Loucy (cell line): Measurements from ENCODE around the gene AHCTF1.

Source experiments
- H2AFZ ChIP-seq: fragments of 200-600 bp; sonication (generic); 2 replicates; pipeline ENCODE4 v1.6.0; 2016; ENCODE audit warnings: antibody characterized with exemption, mild to moderate bottlenecking, low read length, moderate library complexity
- H3F3A ChIP-seq: fragments of 200-600 bp; 2 replicates; pipeline ENCODE4 v1.6.0; 2016; ENCODE audit warnings: antibody characterized with exemption, low read depth, mild to moderate bottlenecking
- H3K27me3 ChIP-seq: fragments of 200-600 bp; sonication (generic); 2 replicates; pipeline ENCODE4 v1.6.1; 2014; ENCODE audit warnings: low read length, mild to moderate bottlenecking; ENCODE audit not compliant: insufficient read depth, poor library complexity, severe bottlenecking
- H3K36me3 ChIP-seq: fragments of 200-600 bp; sonication (generic); 2 replicates; pipeline ENCODE4 v1.6.1; 2016; ENCODE audit warnings: low read length; ENCODE audit not compliant: insufficient read depth
- H3K4me1 ChIP-seq: fragments of 200-600 bp; sonication (generic); 2 replicates; pipeline ENCODE4 v1.5.1; 2014; ENCODE audit warnings: low read length, mild to moderate bottlenecking; ENCODE audit not compliant: insufficient read depth, poor library complexity, severe bottlenecking
- H3K4me2 ChIP-seq: fragments of 200-600 bp; sonication (generic); 2 replicates; pipeline ENCODE4 v1.6.0; 2014; ENCODE audit warnings: antibody characterized with exemption, low read length, low read depth, mild to moderate bottlenecking; ENCODE audit not compliant: poor library complexity, severe bottlenecking
- H3K4me3 ChIP-seq: fragments of 200-600 bp; sonication (generic); 2 replicates; pipeline ENCODE4 v1.5.1; 2014; ENCODE audit warnings: low read length, mild to moderate bottlenecking, mixed read lengths; ENCODE audit not compliant: poor library complexity, severe bottlenecking
- H3K79me2 ChIP-seq: fragments of 200-600 bp; sonication (generic); 2 replicates; pipeline ENCODE4 v1.6.1; 2014; ENCODE audit warnings: low read length; ENCODE audit not compliant: insufficient read depth
- H3K9ac ChIP-seq: fragments of 200-600 bp; sonication (generic); 2 replicates; pipeline ENCODE4 v1.6.0; 2014; ENCODE audit warnings: mild to moderate bottlenecking, low read depth, low read length, moderate library complexity; ENCODE audit not compliant: poor library complexity, severe bottlenecking
- H3K9me2 ChIP-seq: fragments of 200-600 bp; sonication (generic); replicated peaks from 2 replicates; pipeline ENCODE4 v1.6.1; 2016; ENCODE audit warnings: low read depth, low read length, mixed read lengths
- H3K9me3 ChIP-seq: fragments of 200-600 bp; sonication (generic); 2 replicates; pipeline ENCODE4 v1.6.1; 2014; ENCODE audit warnings: mild to moderate bottlenecking, antibody characterized with exemption, low read length, low read depth; ENCODE audit not compliant: insufficient read depth
- H4K20me1 ChIP-seq: fragments of 200-600 bp; sonication (generic); 2 replicates; pipeline ENCODE4 v1.6.0; 2014; ENCODE audit warnings: antibody characterized with exemption, low read length, mild to moderate bottlenecking; ENCODE audit not compliant: insufficient read depth, poor library complexity, severe bottlenecking
- CTCF ChIP-seq: fragments of 200-600 bp; sonication (generic); conservative IDR thresholded peaks from 2 replicates; pipeline ENCODE4 v1.5.1; 2014; ENCODE audit warnings: mild to moderate bottlenecking, antibody characterized with exemption, low read length
- EZH2phosphoT487 ChIP-seq: fragments of 200-600 bp; IDR thresholded peaks from 2 replicates; pipeline ENCODE4 v1.6.1; 2018; ENCODE audit warnings: antibody characterized with exemption, mild to moderate bottlenecking, moderate library complexity, borderline replicate concordance

Gene AHCTF1

DNA sequence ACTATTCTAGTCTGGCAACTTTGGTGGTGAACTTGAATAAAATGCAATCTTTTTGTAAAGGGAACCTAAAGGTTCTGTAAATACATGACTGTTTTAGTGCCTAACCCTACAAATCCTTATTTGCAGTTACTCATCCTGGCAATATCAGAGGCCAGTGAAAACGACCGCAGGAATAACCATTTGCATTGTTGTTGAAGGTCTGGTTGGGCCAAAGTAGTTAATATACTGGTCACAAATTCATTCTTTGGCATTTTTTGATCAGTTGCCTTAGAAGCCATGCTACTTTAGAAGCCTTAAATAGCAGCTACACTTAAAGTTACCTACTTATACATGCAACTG lies 93.7 kb downstream of the AHCTF1 start:
- Histone ChIP-seq H3K4me1 (no peaks in the 10 kb centered on the region), H3F3A (no peaks in the 10 kb centered on the region; the same call in 1 of the 2 replicates), H3K9me2 (no peaks in the 10 kb centered on the region), H3K9ac (no peak overlapping the region), H3K9me3 (no peaks in the 10 kb centered on the region), H3K27me3 (no peaks in the 10 kb centered on the region), H4K20me1 (no peaks in the 10 kb centered on the region), H3K36me3 (peaks cover 3% of the 10 kb centered on the region; the same call in 1 of the 2 replicates), H2AFZ (no peak overlapping the region), H3K4me2 (no peak overlapping the region), H3K4me3 (no peak overlapping the region), H3K79me2 (no peaks in the 10 kb centered on the region)
- no peak for TF ChIP-seq CTCF

- no peak overlapping the region for H3K9ac ChIP-seq
- no peaks in the 10 kb centered on the region for H3K9me2 ChIP-seq
- H3F3A ChIP-seq = no peaks in the 10 kb centered on the region
- no peak overlapping the region for H3K4me3 ChIP-seq
- no peaks in the 10 kb centered on the region for H4K20me1 ChIP-seq
- H3K36me3 ChIP-seq = no peaks in the 10 kb centered on the region; the same call in 1 of the 2 replicates
- no peaks in the 10 kb centered on the region for H3K79me2 ChIP-seq
- no peaks in the 10 kb centered on the region for H3K9me3 ChIP-seq
- TF ChIP-seq CTCF (no peak), EZH2phosphoT487 (no peak)
- no peak overlapping the region for H3K4me2 ChIP-seq
- H2AFZ ChIP-seq = no peak overlapping the region
- H3K4me1 ChIP-seq = no peaks in the 10 kb centered on the region
- H3K27me3 ChIP-seq = no peaks in the 10 kb centered on the region
Measured at GRCh38 chr1:246837418-246838117, 94.2 kb downstream of the AHCTF1 start.

DNA sequence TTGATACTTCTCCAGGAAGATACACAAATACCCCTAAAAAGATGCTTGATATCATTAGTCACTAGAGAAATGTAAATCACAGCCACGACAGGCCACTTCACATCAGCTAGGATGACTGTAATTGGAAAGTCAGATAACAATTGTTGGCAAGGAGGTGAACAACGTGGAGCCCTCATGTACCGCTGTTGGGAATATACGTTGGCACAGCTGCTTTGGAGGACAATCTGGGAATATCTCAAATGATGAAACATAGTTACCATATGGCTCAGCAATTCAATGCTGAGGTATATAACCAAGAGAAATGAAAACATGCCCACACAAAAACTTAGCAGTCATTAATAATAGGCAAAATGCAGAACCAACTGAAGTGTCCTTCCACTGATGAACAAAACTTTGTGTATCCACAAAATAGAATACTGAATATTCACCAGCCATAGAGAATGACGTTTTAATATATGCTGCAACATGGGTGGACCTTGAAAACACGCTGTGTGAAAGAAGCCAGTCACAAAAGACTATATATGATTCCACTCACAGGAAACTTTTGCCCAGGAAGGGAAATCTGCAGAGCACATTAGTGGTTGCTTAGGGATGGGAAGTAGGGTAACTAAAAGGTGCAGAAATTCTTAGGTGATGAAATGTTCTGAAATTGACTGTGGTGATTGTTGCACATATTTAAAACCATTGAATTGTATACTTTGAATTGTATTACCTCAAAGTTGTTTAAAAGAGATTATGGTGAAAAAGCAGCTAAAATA lies 95.4 kb downstream of the AHCTF1 start:
- no peak overlapping the region for H3K9ac ChIP-seq
- no peaks in the 10 kb centered on the region; the same call in 1 of the 2 replicates for H3K36me3 ChIP-seq
- H3F3A ChIP-seq = no peaks in the 10 kb centered on the region
- no peaks in the 10 kb centered on the region for H3K9me3 ChIP-seq
- no peak overlapping the region for H3K4me3 ChIP-seq
- no peaks in the 10 kb centered on the region for H3K9me2 ChIP-seq
- H4K20me1 ChIP-seq = no peaks in the 10 kb centered on the region
- H3K79me2 ChIP-seq = no peaks in the 10 kb centered on the region
- no peaks in the 10 kb centered on the region for H3K27me3 ChIP-seq
- H3K4me2 ChIP-seq = no peak overlapping the region
- no peak overlapping the region for H2AFZ ChIP-seq
- TF ChIP-seq EZH2phosphoT487 (no peak), CTCF (no peak)
- H3K4me1 ChIP-seq = no peaks in the 10 kb centered on the region
